NT2/D1 (cell line): ENCODE data around the gene MGA.

Experiments used
- SUZ12 ChIP-seq: IDR thresholded peaks from 2 replicates; pipeline ENCODE4 v1.6.1; 2011; ENCODE audit not compliant: insufficient read length, insufficient read depth; ENCODE audit errors: extremely low read depth
- YY1 ChIP-seq: IDR thresholded peaks from 2 replicates; pipeline ENCODE4 v1.6.1; 2011; ENCODE audit not compliant: insufficient read length, insufficient read depth
- ZNF274 ChIP-seq: IDR thresholded peaks from 2 replicates; pipeline ENCODE4 v1.6.1; 2011; ENCODE audit warnings: mild to moderate bottlenecking, low read depth, low read length

- TF ChIP-seq ZNF274 (no peak), YY1 (no peak), SUZ12 (no peak)
Observed at GRCh38 chr15:41629463-41629862, 30.7 kb upstream of the MGA start.
